ENCODE data around the gene CAMTA1.

Gene CAMTA1

GRCh38 chr1:6880951-6881690 lies 95.9 kb downstream of the CAMTA1 start:
- no peak for DNase-seq

- DNase-seq: no peak
Measured at GRCh38 chr1:6882414-6882813, 97.2 kb downstream of the CAMTA1 start.

- no peak for DNase-seq
Measured at GRCh38 chr1:6884652-6885153, 99.4 kb downstream of the CAMTA1 start.

- no peak for DNase-seq
Measured at GRCh38 chr1:6885426-6885825, 100.2 kb downstream of the CAMTA1 start.

GRCh38 chr1:6886523-6886922 lies 101.3 kb downstream of the CAMTA1 start:
- no peak for DNase-seq

GRCh38 chr1:6888268-6888667 lies 103.0 kb downstream of the CAMTA1 start:
- DNase-seq: no peak

- no peak for DNase-seq
Measured at GRCh38 chr1:6888870-6889269, 103.6 kb downstream of the CAMTA1 start.

- DNase-seq: peak; percentile 42
Measured at GRCh38 chr1:6889875-6890480, 104.7 kb downstream of the CAMTA1 start.

GRCh38 chr1:6890686-6891085 lies 105.4 kb downstream of the CAMTA1 start:
- no peak for DNase-seq

- no peak for DNase-seq
Measured at GRCh38 chr1:6891781-6892579, 106.7 kb downstream of the CAMTA1 start.

GRCh38 chr1:6893388-6893787 lies 108.1 kb downstream of the CAMTA1 start:
- no peak for DNase-seq

- DNase-seq: no peak
Measured at GRCh38 chr1:6897138-6897537, 111.9 kb downstream of the CAMTA1 start.

GRCh38 chr1:6898974-6899539 lies 113.8 kb downstream of the CAMTA1 start:
- no peak for DNase-seq

- DNase-seq: no peak
Measured at GRCh38 chr1:6899621-6900020, 114.4 kb downstream of the CAMTA1 start.

GRCh38 chr1:6902153-6902552 lies 116.9 kb downstream of the CAMTA1 start:
- DNase-seq: no peak

GRCh38 chr1:6904476-6905170 lies 119.4 kb downstream of the CAMTA1 start:
- DNase-seq: no peak

GRCh38 chr1:6905331-6905730 lies 120.1 kb downstream of the CAMTA1 start:
- no peak for DNase-seq

- no peak for DNase-seq
Measured at GRCh38 chr1:6905790-6906189, 120.5 kb downstream of the CAMTA1 start.

GRCh38 chr1:6906783-6907182 lies 121.5 kb downstream of the CAMTA1 start:
- DNase-seq: no peak

GRCh38 chr1:6907201-6907600 lies 121.9 kb downstream of the CAMTA1 start:
- DNase-seq: no peak

- DNase-seq: no peak
Measured at GRCh38 chr1:6907676-6908434, 122.6 kb downstream of the CAMTA1 start.

- DNase-seq: no peak
Measured at GRCh38 chr1:6909401-6909800, 124.1 kb downstream of the CAMTA1 start.
